GM18870 (cell line): ENCODE results near the gene IL36B.
"Not testable (repeated sequence)": the region's sequence is repeated elsewhere in the genome, so short reads cannot be mapped to it uniquely, and the experiment has no call there.

Experiments
- ATAC-seq: cut with Tn5 transposase; IDR thresholded peaks from one replicate; pipeline ENCODE4 v1.9.1; 2021; ENCODE audit warnings: moderate library complexity; ENCODE audit not compliant: unreplicated experiment

Gene IL36B

GRCh38 chr2:113052396-113052917 lies at the start of gene IL36B:
TSS of gene IL36B (minus strand) at chr2:113052867.
- ATAC-seq = no peak

GRCh38 chr2:113102133-113102532 lies 49.5 kb upstream of the IL36B start:
- ATAC-seq = no peak

- ATAC-seq = no peak
Observed at GRCh38 chr2:113098532-113098931, 45.9 kb upstream of the IL36B start.

- no peak for ATAC-seq
Observed at GRCh38 chr2:113098041-113098440, 45.4 kb upstream of the IL36B start.

- ATAC-seq = not testable (repeated sequence)
Observed at GRCh38 chr2:113096842-113097618, 44.4 kb upstream of the IL36B start.

GRCh38 chr2:113096306-113096705 lies 43.6 kb upstream of the IL36B start:
- ATAC-seq = not testable (repeated sequence)

- ATAC-seq = no peak
Observed at GRCh38 chr2:113093613-113093977, 40.9 kb upstream of the IL36B start.

- no peak for ATAC-seq
Observed at GRCh38 chr2:113092864-113093612, 40.4 kb upstream of the IL36B start.

GRCh38 chr2:113091231-113091896 lies 38.7 kb upstream of the IL36B start:
- no peak for ATAC-seq

- no peak for ATAC-seq
Observed at GRCh38 chr2:113089916-113090315, 37.2 kb upstream of the IL36B start.

- ATAC-seq = no peak
Observed at GRCh38 chr2:113088213-113088992, 35.7 kb upstream of the IL36B start.

- ATAC-seq = no peak
Observed at GRCh38 chr2:113085542-113085941, 32.9 kb upstream of the IL36B start.

- no peak for ATAC-seq
Observed at GRCh38 chr2:113084249-113085000, 31.8 kb upstream of the IL36B start.

- ATAC-seq = no peak
Observed at GRCh38 chr2:113083296-113083695, 30.6 kb upstream of the IL36B start.

- no peak for ATAC-seq
Observed at GRCh38 chr2:113081488-113082210, 29.0 kb upstream of the IL36B start.

- ATAC-seq = no peak
Observed at GRCh38 chr2:113080134-113080533, 27.5 kb upstream of the IL36B start.

GRCh38 chr2:113079131-113079530 lies 26.5 kb upstream of the IL36B start:
- no peak for ATAC-seq

- ATAC-seq = no peak
Observed at GRCh38 chr2:113078350-113078839, 25.7 kb upstream of the IL36B start.

GRCh38 chr2:113077921-113078320 lies 25.3 kb upstream of the IL36B start:
- no peak for ATAC-seq
